Measurements from ENCODE around the gene TMC5. TPM values are rescaled to one million over a fixed set of nuclear protein-coding genes. Genes with fewer than 3 reads are reported as not detected.

TMC5 gene
- polyA plus RNA-seq, 3 donors: 0.34 to 2.0 (median 0.51) TPM

DNA sequence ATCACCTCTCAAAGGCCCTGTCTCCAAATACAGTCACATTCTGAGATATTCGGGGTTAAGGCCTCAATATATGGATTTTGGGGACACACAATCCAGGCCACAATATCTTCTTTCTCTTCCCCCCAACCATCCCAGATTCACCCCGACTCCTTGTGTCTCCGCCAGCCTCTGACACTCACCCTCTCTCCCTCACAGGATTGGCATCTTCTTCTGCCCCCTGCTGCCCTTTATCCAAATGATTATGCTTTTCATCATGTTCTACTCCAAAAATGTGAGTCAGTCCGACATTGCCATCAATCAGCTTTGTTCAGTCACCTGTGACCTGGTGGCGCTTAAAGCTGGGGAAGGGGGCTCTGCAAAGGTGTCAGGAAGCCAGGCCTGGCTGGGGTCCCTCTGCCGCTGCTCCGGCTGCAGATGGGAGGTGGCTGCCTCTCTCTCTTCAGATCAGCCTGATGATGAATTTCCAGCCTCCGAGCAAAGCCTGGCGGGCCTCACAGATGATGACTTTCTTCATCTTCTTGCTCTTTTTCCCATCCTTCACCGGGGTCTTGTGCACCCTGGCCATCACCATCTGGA is 69.2 kb downstream of the TMC5 start:
- WGBS, 3 donors: 82 to 91% (median 84%) methylated on average over 10 of the region's 10 CpGs
- H3K27ac ChIP-seq (ENCODE audit: low read depth, low read length): no peak overlapping the region

DNA sequence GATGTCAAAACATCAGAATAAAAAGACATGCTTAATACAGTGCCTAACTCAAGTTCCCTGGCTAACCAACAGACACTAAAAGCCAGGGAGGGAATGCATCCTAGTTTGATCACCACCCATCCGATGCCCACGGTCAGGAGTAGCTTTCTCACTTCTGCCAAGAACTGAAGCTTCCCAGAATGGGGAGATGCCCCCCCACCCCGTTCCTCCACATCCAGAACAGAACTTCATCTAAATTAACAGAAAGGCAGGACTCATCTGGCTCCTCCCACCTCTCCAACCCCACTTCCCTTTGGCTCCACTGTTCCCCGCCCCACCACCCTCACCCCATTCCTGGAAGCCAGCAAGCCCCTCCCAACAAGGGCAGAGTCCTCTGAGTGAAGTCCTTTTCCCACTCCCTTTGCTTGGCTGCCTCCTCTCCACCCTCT is 70.5 kb downstream of the TMC5 start:
- H3K27ac ChIP-seq (ENCODE audit: low read depth, low read length): no peak overlapping the region
- 33 to 54% (median 53%) methylated on average over 4 of the region's 4 CpGs for WGBS, 3 donors

DNA sequence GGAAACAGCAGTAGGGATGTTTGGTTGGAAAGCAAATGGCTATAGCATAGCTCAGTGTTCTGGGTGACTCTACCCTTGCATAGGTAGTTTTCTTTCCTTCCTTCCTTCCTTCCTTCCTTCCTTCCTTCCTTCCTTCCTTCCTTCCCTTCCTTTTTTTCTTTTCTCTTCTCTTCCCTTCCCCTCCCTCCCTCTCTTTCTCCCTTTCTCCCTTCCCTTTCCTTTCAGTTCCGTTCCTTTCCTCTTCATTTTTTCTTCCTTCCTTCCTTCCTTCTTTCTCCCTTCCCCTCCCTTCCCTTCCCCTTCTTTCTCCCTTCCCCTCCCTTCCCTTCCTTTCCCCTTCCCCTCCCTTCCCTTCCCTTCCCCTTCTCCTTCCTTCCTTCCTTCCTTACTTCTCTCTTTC is 72.9 kb downstream of the TMC5 start:
- WGBS, 3 donors: 54 to 81% (median 65%) methylated on average over 1 of the region's 1 CpG

DNA sequence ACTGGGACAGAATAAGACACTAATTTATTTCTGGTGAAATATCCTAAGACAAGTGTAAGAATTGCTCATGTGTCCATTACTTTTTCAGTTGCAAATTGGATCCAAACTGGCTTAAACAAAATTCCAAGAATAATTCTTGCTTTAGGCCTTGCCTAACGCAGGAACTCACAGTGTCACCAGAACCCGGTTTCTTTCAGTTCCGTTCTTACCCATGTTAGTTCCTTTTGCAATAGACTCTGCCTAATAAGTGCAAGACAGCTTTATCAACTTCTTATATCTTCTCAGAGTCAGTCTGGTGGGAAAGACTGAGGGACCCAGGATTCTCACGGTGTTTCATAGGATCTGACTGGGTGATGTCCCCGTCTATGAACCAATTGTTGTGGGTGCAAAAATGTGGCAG is 79.5 kb downstream of the TMC5 start:
- H3K27ac ChIP-seq (ENCODE audit: low read depth, low read length): no peak overlapping the region
- WGBS, 3 donors: 68 to 83% (median 70%) methylated on average over 5 of the region's 5 CpGs

More for the DNA sequence above, 72.9 kb downstream of the TMC5 start:
- no peak overlapping the region for H3K27ac ChIP-seq (ENCODE audit: low read depth, low read length)

DNA sequence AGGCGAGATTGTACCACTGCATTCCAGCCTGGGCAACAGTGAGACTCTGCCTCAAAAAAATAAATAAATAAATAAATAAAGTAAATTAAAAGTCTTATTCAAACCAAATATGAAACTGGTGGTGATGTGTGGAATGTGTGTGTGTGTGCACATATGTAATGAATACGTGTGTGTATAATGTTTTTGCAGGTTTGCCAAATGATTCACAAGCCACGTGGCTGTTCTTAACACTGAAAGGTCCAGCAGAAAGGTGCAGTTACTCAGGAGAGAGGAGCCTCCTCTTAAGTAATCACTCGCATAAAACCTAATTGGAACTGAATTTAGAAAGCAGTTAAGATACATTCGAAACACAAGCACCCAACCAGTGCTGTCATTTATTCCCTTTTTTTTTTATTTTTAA is 81.3 kb downstream of the TMC5 start:
- H3K27ac ChIP-seq (ENCODE audit: low read depth, low read length): no peak overlapping the region
- WGBS, 3 donors: 70 to 86% (median 79%) methylated on average over 5 of the region's 5 CpGs

DNA sequence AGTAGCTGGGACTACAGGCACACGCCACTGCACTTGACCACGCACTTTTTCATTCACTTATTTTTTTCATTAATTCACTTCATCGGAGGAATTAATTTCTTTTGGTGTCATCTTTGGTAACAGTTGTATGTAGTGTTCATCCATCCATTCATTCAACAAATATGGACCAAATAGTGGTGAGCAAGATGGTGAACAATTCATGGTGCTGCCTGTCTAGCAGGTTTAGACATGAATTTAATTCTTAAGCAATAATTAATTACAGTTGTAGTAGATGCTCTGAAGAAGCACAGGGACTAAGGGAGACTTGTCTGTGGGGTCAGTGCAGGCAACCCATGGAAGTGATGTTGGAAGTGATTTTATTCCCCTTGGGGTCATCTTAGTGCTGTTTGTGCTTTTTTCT is 81.8 kb downstream of the TMC5 start:
- no peak overlapping the region for H3K27ac ChIP-seq (ENCODE audit: low read depth, low read length)
- 66 to 91% (median 77%) methylated on average over 3 of the region's 3 CpGs for WGBS, 3 donors

DNA sequence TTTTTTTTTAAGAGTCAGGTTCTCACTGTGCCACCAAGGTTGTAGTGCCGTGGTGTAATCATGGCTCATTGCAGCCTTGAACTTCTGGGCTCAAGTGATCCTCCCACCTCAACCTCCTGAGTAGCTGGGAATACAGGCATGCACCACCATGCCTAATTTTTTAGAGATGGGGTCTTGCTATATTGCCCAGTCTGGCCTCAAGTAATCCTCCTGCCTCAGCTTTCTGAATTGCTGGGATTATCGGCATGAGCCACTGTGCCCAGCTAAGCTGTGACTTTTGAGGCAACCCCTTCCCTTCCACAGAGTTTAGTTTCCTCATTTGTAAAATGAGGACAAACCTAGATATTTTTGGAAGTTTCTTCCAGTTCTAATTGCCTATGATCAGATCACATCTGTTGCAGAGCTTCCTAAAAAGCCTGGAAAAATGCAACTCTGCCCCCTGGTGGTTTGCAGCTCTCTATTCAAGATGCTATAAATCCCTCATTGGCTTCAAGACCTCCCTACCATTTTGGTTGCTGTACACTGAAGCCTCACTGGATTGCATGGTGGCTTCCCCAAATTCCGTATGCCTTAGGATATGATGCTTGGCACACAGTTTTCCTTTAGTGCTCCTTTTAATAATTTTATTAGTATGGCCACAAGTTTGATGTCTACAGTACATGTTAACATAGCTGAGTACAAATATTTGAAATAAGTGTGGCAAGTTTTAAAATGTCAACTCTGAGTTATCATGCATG is 84.9 kb downstream of the TMC5 start:
- WGBS, 3 donors: 91 to 92% (median 92%) methylated on average over 3 of the region's 3 CpGs

DNA sequence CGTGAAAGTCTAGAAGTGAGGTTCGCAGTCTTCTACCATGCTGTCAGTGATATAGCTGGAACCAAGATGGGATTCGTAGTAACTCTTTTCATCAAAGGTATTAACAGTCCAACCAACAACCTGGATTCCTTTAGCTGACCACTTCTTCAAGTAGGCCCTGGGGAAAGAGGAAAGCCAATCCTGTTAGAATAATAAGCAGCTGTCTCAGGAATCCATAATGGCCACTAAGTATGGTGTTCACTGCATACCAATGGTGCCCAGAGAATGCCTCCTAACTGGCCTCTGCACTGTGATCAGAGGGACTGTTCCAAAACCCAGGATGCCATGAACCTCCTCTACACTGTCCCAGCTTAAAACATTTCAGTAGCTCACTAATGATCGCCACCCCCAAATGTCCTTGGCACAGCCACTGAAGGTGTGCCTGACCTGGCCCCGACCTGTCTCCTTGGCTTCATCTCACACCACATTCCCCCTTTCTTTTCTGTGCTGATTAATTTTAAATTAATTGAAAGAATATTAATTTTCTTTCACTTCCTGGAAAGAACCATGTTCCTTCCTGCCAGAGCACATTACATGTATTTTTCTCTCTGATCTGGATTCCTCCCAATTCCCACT is 85.9 kb downstream of the TMC5 start:
- 92 to 95% (median 93%) methylated on average over 5 of the region's 5 CpGs for WGBS, 3 donors

More for the DNA sequence above, 84.9 kb downstream of the TMC5 start:
- no peak overlapping the region for H3K27ac ChIP-seq (ENCODE audit: low read depth, low read length)

DNA sequence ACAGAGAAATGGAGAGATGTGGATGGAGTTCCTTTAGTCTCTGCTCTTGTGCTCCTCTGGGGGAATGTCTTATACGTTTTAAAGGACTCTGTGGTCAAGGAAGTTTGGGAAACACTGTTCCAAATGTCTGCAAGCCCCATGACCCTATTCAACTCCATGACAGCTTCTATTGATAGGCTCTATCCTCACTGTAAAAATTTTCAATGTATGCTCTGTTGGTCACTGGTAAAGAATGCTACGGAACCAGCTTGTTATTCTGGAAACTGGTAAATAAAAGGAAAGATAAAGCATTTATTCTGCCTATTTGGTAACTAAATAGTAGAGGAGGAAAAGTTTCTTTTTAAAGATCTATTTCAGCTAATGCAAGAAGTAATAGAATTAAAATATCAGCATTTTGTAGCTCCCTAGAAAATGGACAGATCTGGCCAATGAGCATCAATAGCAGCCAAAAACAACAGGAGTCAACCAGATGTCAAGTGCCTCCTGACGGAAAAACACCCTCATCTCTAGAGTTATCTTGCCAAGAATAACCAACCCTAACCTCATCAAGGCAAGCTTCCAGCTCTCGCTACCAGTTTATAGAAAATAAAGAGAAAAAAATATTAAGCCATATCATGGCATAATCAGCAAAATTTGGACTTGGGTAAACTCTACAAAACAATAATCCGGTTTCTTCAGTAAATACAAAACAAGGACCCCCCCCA is 88.1 kb downstream of the TMC5 start:
- WGBS, 3 donors: 69 to 77% (median 77%) methylated on average over 5 of the region's 5 CpGs
- H3K27ac ChIP-seq (ENCODE audit: low read depth, low read length): no peak overlapping the region

More for the DNA sequence above, 85.9 kb downstream of the TMC5 start:
- H3K27ac ChIP-seq (ENCODE audit: low read depth, low read length): no peak overlapping the region

DNA sequence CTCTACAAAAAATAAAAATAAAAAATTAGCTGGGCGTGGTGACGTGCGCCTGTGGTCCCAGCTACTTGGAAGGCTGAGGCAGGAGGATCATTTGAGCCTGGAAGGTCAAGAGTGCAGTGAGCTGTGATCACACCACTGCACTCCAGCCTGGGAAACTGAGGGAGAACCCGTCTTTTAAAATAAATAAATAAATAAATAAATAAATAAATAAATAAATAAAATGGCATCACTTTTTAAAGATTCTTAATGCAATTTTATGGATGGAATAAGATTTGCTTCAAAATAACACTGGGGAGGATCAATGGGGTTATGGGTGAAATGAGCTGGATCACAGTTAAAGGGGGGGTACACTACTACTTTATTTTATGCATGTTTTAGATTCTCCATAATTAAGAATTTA is 89.3 kb downstream of the TMC5 start:
- 85 to 98% (median 98%) methylated on average over 4 of the region's 4 CpGs for WGBS, 3 donors
- H3K27ac ChIP-seq (ENCODE audit: low read depth, low read length): no peak overlapping the region

DNA sequence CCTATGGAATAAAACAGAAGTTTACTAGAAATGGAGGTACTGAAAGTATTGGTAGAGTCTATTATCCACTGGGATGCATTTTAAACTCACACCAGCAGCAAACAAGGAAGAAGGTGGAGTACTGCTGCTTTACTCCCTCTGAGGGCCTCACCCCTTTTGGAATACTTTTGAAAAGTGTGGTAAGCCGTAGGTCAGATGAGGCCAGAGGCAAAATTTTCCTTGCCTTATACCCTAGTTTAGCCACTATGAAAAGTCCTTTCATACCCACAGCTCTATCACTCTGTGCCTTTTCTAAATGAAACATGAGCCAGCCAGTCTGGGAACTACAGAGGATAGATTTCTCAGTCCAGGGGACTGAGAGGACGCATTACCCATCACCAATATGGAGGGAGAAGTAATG is 90.2 kb downstream of the TMC5 start:
- no peak overlapping the region for H3K27ac ChIP-seq (ENCODE audit: low read depth, low read length)
- 85 to 88% (median 87%) methylated on average over 2 of the region's 2 CpGs for WGBS, 3 donors

DNA sequence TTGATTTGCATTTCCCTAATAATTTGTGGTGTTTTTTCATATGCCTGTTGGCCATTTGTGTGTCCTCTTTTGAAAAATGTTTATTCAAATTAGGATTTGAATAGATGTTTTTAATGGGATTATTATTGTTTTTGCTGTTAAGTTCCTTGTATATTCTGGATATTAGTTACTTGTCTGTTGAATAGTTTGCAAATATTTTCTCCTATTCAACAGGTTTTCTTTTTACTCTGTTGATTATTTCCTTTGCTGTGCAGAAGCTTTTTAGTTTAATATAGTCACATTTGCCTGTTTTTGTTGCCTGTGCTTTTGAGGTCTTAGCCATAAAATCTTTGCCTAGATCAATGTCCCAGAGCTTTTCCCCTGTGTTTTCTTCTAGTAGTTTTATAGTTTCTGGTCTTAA is 94.6 kb downstream of the TMC5 start:
- no peak overlapping the region for H3K27ac ChIP-seq (ENCODE audit: low read depth, low read length)

DNA sequence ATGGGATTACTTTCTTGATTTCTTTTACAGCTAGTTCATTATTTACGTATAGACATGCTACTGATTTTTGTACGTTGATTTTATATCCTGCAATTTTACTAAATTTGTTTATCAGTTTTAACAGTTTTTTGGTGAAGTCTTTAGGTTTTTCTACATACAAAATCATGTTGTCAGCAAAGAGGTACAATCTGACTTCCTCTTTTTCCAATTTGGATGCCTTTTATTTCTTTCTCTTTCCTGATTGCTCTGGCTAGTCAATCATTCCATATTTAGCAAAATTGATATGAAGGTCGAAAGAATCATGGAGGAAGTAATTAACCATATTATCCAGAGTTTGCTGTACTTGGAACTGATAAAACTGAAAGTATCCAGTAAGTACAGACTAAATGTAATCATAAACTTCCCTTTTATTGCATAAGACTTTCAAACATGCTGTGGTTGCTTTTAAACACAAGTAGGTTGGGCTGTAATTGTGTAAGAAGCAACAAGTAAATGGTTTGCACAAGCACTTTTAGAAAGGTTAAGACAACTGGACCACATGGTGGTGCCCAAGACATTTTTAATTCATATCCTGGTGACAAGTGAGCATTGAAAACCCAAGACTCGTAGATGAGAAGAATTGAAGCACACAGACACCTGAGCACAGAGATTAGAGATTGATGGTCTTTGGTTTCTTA is 95.8 kb downstream of the TMC5 start:
- H3K27ac ChIP-seq (ENCODE audit: low read depth, low read length): no peak overlapping the region
- WGBS, 3 donors: 53 to 78% (median 53%) methylated on average over 4 of the region's 4 CpGs

DNA sequence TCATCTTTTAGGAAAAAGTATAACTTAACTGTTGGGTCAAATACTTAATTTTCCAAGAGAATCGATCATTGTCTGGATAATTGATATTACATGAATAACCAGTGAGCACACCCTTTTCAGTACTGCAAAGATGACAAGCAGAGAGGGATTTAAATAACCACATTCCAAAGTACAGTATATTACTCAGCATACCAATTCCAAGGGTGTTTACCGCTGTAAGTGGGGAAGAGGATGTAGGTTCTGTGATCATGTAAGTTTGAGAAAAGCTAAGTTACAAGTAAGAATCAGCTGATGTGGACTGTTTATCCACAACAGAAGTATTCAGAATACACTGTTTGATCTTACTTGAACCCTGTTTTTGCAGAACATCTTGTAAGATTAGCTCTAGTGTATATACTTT is 98.1 kb downstream of the TMC5 start:
- WGBS, 3 donors: 93 to 96% (median 95%) methylated on average over 2 of the region's 2 CpGs
- no peak overlapping the region for H3K27ac ChIP-seq (ENCODE audit: low read depth, low read length)

DNA sequence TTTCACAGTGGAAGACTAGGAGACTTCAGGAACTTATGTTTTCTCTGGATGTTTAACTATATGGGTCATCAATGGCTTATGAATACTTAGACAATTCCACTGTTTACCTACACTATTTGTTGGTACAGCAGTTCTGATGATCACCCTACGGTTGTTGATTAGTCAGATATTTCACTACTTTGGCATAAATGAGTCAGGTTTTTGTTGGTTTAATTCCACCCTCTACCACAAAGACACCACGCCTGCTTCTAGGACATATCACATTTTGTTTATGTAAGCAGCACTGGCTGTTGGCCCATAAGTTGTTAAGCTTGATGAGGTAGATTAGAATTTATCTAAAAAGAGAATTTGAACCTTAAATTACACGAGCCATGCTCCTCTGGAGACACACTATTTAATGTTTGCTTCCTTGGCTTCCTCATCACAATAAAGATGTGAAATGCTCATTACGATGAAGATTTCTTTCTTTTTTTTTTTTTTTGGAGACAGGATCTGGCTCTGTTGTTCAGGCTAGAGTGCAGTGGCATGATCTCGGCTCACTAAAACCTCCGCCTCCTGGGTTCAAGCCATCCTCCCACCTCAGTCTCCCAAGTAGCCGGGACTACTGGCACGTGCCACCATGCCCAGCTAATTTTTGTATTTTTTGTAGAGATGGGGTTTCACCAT is 99.9 kb downstream of the TMC5 start:
- 82 to 88% (median 86%) methylated on average over 8 of the region's 8 CpGs for WGBS, 3 donors
- H3K27ac ChIP-seq (ENCODE audit: low read depth, low read length): no peak overlapping the region

DNA sequence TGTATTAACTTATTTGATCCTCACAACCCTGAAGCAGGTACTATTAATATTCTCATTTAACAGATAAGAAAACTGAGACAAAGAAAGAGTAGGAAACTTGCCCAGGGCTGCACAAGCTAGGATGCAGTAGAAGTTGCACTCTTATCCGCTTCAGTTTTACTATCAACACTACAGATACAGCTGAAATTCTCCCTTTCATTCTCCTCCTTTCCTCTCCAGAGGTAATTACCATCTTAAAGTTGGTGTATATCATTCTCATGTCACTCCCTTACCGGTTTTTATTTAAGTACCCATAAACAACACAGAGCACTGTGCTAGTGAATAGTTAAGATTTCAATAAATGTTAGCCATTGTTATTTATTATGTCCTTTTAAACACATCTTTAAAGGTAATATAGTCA is 100.7 kb downstream of the TMC5 start:
- 63 to 79% (median 64%) methylated on average over 2 of the region's 2 CpGs for WGBS, 3 donors

DNA sequence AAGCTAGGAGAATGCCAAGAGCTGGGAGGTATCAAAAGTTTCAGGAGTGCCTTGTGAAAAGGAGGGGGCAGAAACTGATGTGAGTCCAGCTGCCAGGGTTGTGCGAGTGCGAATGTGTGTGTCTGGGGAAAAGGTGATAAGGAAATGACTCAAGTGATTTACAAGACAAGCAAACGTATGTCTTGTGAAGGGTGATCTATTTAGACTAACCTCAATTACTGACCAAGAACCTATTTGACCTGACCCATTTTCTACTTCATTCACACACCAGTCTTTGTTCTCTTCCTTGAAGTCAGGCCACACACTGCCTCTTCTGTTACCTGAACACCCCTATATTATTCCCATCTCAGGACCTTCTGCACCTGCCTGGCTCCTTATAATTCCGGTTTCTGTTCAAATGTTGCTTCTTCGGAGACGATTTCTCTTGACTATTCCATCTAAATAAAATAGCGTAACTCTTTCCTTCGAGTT is 103.2 kb downstream of the TMC5 start:
- H3K27ac ChIP-seq (ENCODE audit: low read depth, low read length): no peak overlapping the region
- 3 to 8% (median 5%) methylated on average over 8 of the region's 8 CpGs for whole genome bisulfite sequencing, 3 donors

More for the DNA sequence above, 100.7 kb downstream of the TMC5 start:
- H3K27ac ChIP-seq (ENCODE audit: low read depth, low read length): no peak overlapping the region
